ENCODE results near the gene RNU5B-1. TPM values are rescaled to one million over a fixed set of nuclear protein-coding genes. Genes with fewer than 3 reads are reported as not detected.
"Not testable (repeated sequence)": the region's sequence is repeated elsewhere in the genome, so short reads cannot be mapped to it uniquely, and the experiment has no call there.

RNU5B-1 gene
- total RNA-seq, 4 donors from 2014 or later, result not detected

- DNase-seq (ENCODE audit: low spot score in 2 of 2), result peak; percentile 78 to 85
- not testable (repeated sequence) for H3K4me3 ChIP-seq, H3K4me1 ChIP-seq, H3K27me3 ChIP-seq, H3K9me3 ChIP-seq, H3K27ac ChIP-seq
- peaks cover 11% of the 10 kb centered on the region for H3K36me3 ChIP-seq
- TF ChIP-seq POLR2AphosphoS5 (IDR thresholded peaks at IDR 0.05), result peak in 1 of 3 donors; percentile 24
- TF ChIP-seq CTCF (IDR thresholded peaks at IDR 0.05), result peak; percentile 64 to 68
- WGBS, result 54% methylated on average over 12 of the region's 15 CpGs
These were observed 33.5 kb upstream of the RNU5B-1 start for GRCh38 chr15:65270811-65271545.

DNA sequence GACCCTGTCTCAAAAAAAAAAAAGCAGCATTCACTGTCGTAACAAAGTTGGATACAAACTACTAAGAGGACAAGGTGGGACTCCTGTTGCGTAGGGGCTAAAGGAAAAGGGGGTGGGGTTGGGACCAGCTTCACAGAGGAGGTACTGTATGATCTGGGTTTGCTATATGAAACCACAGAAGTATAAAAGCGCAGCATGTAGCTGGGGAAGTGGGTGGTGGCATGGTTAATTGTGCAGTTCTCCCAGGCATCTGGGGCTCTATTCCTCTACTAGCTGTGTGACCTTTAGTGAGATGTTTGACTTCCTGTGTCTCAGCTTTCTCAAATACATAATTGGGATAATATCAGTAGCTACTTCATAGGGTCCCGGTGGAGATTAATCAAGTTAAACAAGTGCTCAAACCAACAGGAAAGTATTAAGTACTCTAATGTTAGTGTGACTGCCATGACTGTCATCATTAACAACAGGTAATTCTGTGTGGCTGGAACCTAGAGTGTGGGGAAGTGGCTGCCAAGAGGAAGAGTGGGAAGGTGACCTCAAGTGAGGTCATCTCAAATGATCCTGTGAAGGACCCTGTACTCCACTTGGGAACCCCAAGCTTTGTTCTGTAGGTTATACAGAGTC, 29.3 kb upstream of the RNU5B-1 start:
- DNase-seq (ENCODE audit: low spot score in 2 of 2), result no peak
- Histone ChIP-seq H3K36me3 (peaks cover 4% of the 10 kb centered on the region), H3K27ac (no peak overlapping the region), H3K9me3 (no peaks in the 10 kb centered on the region), H3K4me3 (no peak overlapping the region), H3K27me3 (no peaks in the 10 kb centered on the region), H3K4me1 (peaks cover 7% of the 10 kb centered on the region)
- WGBS, result 83% methylated on average over 4 of the region's 4 CpGs
- no peak for TF ChIP-seq POLR2A (IDR thresholded peaks at IDR 0.05)
- no peak for TF ChIP-seq CTCF (IDR thresholded peaks at IDR 0.05)
- no peak for TF ChIP-seq EP300 (IDR thresholded peaks at IDR 0.05)
- TF ChIP-seq POLR2AphosphoS5 (IDR thresholded peaks at IDR 0.05), result no peak

DNA sequence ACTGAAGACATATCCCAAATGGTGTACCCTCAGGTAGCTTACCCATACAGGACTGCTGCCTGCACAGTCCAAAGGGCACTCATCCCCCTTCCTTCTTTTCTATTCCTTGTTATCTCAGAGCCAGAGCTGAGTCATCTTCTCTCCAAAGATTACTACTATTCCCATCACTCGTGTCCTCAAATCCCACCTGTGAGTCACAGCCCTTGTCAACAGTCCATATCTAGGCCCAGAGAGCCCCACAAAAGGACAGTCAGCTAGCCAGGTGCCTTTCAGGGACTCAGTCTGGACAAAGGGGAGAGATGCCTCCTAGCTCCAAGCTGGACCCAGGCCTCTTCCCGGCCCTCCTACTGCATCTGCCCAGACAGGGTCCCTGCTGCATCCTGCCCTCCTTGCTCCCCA, 28.8 kb upstream of the RNU5B-1 start:
- Histone ChIP-seq H3K27me3 (no peaks in the 10 kb centered on the region), H3K4me3 (no peak overlapping the region), H3K36me3 (peaks cover 4% of the 10 kb centered on the region), H3K4me1 (peaks cover 4% of the 10 kb centered on the region), H3K27ac (no peak overlapping the region), H3K9me3 (no peaks in the 10 kb centered on the region)
- DNase-seq (ENCODE audit: low spot score in 2 of 2), result no peak
- no peak for TF ChIP-seq POLR2AphosphoS5 (IDR thresholded peaks at IDR 0.05)
- no peak for TF ChIP-seq EP300 (IDR thresholded peaks at IDR 0.05)
- no peak for TF ChIP-seq POLR2A (IDR thresholded peaks at IDR 0.05)
- TF ChIP-seq CTCF (IDR thresholded peaks at IDR 0.05), result no peak
- WGBS, result 62% methylated on average over 2 of the region's 2 CpGs

GRCh38 chr15:65277015-65277414, 27.5 kb upstream of the RNU5B-1 start:
- no peak for TF ChIP-seq POLR2A (IDR thresholded peaks at IDR 0.05)
- no peak for TF ChIP-seq CTCF (IDR thresholded peaks at IDR 0.05)
- no peak for TF ChIP-seq EP300 (IDR thresholded peaks at IDR 0.05)
- no peak for TF ChIP-seq POLR2AphosphoS5 (IDR thresholded peaks at IDR 0.05)
- peaks cover 4% of the 10 kb centered on the region for H3K36me3 ChIP-seq
- H3K4me3 ChIP-seq, result no peak overlapping the region
- no peaks in the 10 kb centered on the region for H3K4me1 ChIP-seq
- H3K9me3 ChIP-seq, result no peaks in the 10 kb centered on the region
- no peak overlapping the region for H3K27ac ChIP-seq
- H3K27me3 ChIP-seq, result no peaks in the 10 kb centered on the region
- 85% methylated on average over 1 of the region's 1 CpG for WGBS
- DNase-seq (ENCODE audit: low spot score in 2 of 2), result no peak

GRCh38 chr15:65278480-65278879, 26.0 kb upstream of the RNU5B-1 start:
- Histone ChIP-seq H3K27ac (no peak overlapping the region), H3K9me3 (no peaks in the 10 kb centered on the region), H3K36me3 (peaks cover 4% of the 10 kb centered on the region), H3K4me3 (no peak overlapping the region), H3K4me1 (peaks cover 5% of the 10 kb centered on the region), H3K27me3 (no peaks in the 10 kb centered on the region)
- WGBS, result 90% methylated on average over 1 of the region's 1 CpG
- DNase-seq (ENCODE audit: low spot score in 2 of 2), result no peak
- no peak for TF ChIP-seq EP300 (IDR thresholded peaks at IDR 0.05)
- TF ChIP-seq POLR2A (IDR thresholded peaks at IDR 0.05), result no peak
- no peak for TF ChIP-seq CTCF (IDR thresholded peaks at IDR 0.05)
- no peak for TF ChIP-seq POLR2AphosphoS5 (IDR thresholded peaks at IDR 0.05)
